ENCODE measurements around the gene ANKRD23.
"Not testable (repeated sequence)": the region's sequence is repeated elsewhere in the genome, so short reads cannot be mapped to it uniquely, and the experiment has no call there.

Gene ANKRD23

GRCh38 chr2:96811917-96812316, 31.9 kb downstream of the ANKRD23 start:
- no peak for DNase-seq

- DNase-seq, result no peak
These were observed 33.0 kb downstream of the ANKRD23 start for GRCh38 chr2:96810783-96811192.

- no peak for DNase-seq
These were observed 33.7 kb downstream of the ANKRD23 start for GRCh38 chr2:96809951-96810782.

GRCh38 chr2:96809216-96809882, 34.5 kb downstream of the ANKRD23 start:
- no peak for DNase-seq

- no peak for DNase-seq
These were observed 35.5 kb downstream of the ANKRD23 start for GRCh38 chr2:96808176-96808837.

- no peak for DNase-seq
These were observed 36.7 kb downstream of the ANKRD23 start for GRCh38 chr2:96807127-96807471.

- DNase-seq, result no peak
These were observed 37.2 kb downstream of the ANKRD23 start for GRCh38 chr2:96806468-96807126.

GRCh38 chr2:96805946-96806345, 37.9 kb downstream of the ANKRD23 start:
- not testable (repeated sequence) for DNase-seq

- no peak for DNase-seq
These were observed 38.8 kb downstream of the ANKRD23 start for GRCh38 chr2:96804986-96805385.

GRCh38 chr2:96802721-96803120, 41.1 kb downstream of the ANKRD23 start:
- no peak for DNase-seq

GRCh38 chr2:96801786-96802595, 41.8 kb downstream of the ANKRD23 start:
- peak; percentile 40 for DNase-seq

GRCh38 chr2:96801005-96801785, 42.6 kb downstream of the ANKRD23 start:
- peak; percentile 73 for DNase-seq

- DNase-seq, result no peak
These were observed 43.5 kb downstream of the ANKRD23 start for GRCh38 chr2:96800061-96801004.

- no peak for DNase-seq
These were observed 44.2 kb downstream of the ANKRD23 start for GRCh38 chr2:96799623-96799935.

GRCh38 chr2:96798733-96799622, 44.8 kb downstream of the ANKRD23 start:
- DNase-seq, result no peak

GRCh38 chr2:96797066-96797625, 46.7 kb downstream of the ANKRD23 start:
- DNase-seq, result no peak

- DNase-seq, result not testable (repeated sequence)
These were observed 47.3 kb downstream of the ANKRD23 start for GRCh38 chr2:96796497-96796896.

GRCh38 chr2:96795076-96795475, 48.7 kb downstream of the ANKRD23 start:
- no peak for DNase-seq
